GM23248 (cell line): ENCODE results near the gene PDXDC1. TPM values are rescaled to one million over a fixed set of nuclear protein-coding genes. Genes with fewer than 3 reads are reported as not detected.
"Not testable (repeated sequence)": the region's sequence is repeated elsewhere in the genome, so short reads cannot be mapped to it uniquely, and the experiment has no call there.

ENCODE experiments used
- DNase-seq: peaks from one replicate; pipeline ENCODE4 v3.0.0-alpha.2; 2015
- H2AFZ ChIP-seq: fragments of 200-600 bp; sonication (generic); 2 replicates; pipeline ENCODE4 v1.6.1; 2016; ENCODE audit warnings: antibody characterized with exemption
- H3F3A ChIP-seq: fragments of 200-600 bp; sonication (generic); 2 replicates; pipeline ENCODE4 v1.6.1; 2016; ENCODE audit warnings: mild to moderate bottlenecking, antibody characterized with exemption, mixed run types; ENCODE audit not compliant: insufficient read depth
- H3K27ac ChIP-seq: fragments of 200-600 bp; sonication (generic); 2 replicates; pipeline ENCODE4 v1.5.1; 2016; ENCODE audit warnings: mild to moderate bottlenecking
- H3K27me3 ChIP-seq: fragments of 200-600 bp; sonication (generic); replicated peaks from 2 replicates; pipeline ENCODE4 v1.6.1; 2016; ENCODE audit warnings: mild to moderate bottlenecking; ENCODE audit not compliant: insufficient read depth
- H3K36me3 ChIP-seq: fragments of 200-600 bp; sonication (generic); 2 replicates; pipeline ENCODE4 v1.6.1; 2016; ENCODE audit warnings: low read depth, mild to moderate bottlenecking
- H3K4me1 ChIP-seq: fragments of 200-600 bp; sonication (generic); 2 replicates; pipeline ENCODE4 v1.6.1; 2016; ENCODE audit warnings: mild to moderate bottlenecking; ENCODE audit not compliant: insufficient read depth
- H3K4me2 ChIP-seq: fragments of 200-600 bp; sonication (generic); one replicate; pipeline ENCODE4 v1.6.1; 2016; ENCODE audit warnings: mild to moderate bottlenecking; ENCODE audit not compliant: unreplicated experiment
- H3K4me3 ChIP-seq: fragments of 200-600 bp; sonication (generic); 2 replicates; pipeline ENCODE4 v1.5.1; 2016; ENCODE audit warnings: mild to moderate bottlenecking
- H3K79me2 ChIP-seq: fragments of 200-600 bp; sonication (generic); 2 replicates; pipeline ENCODE4 v1.6.1; 2016; ENCODE audit warnings: mild to moderate bottlenecking; ENCODE audit not compliant: insufficient read depth
- H3K9ac ChIP-seq: fragments of 200-600 bp; sonication (generic); 2 replicates; pipeline ENCODE4 v1.6.1; 2016; ENCODE audit warnings: mild to moderate bottlenecking
- H3K9me2 ChIP-seq: fragments of 200-600 bp; sonication (generic); 2 replicates; pipeline ENCODE4 v1.6.1; 2016; ENCODE audit warnings: mixed run types, mild to moderate bottlenecking, moderate library complexity; ENCODE audit not compliant: insufficient read depth
- H3K9me3 ChIP-seq: fragments of 200-600 bp; sonication (generic); one replicate; pipeline ENCODE4 v1.6.1; 2017; ENCODE audit warnings: low read depth
- H4K20me1 ChIP-seq: fragments of 200-600 bp; sonication (generic); 2 replicates; pipeline ENCODE4 v1.6.0; 2016; ENCODE audit not compliant: insufficient read depth
- EZH2 ChIP-seq: fragments of 200-600 bp; sonication (generic); IDR thresholded peaks from 2 replicates; pipeline ENCODE4 v1.6.1; 2018; ENCODE audit warnings: antibody characterized with exemption, mild to moderate bottlenecking; ENCODE audit not compliant: insufficient read depth, poor library complexity, severe bottlenecking
- EZH2phosphoT487 ChIP-seq: fragments of 200-600 bp; sonication (generic); IDR thresholded peaks from 2 replicates; pipeline ENCODE4 v1.6.1; 2018; ENCODE audit warnings: antibody characterized with exemption, moderate library complexity, mild to moderate bottlenecking, low read depth; ENCODE audit not compliant: insufficient read depth
- WGBS, 2 experiments: methylation state at CpG; one replicate each; pipeline ENCODE4 v1.1.6; 2015 to 2017; ENCODE audit warnings: low lambda C conversion rate in 2 of 2, low coverage in 1 of 2; ENCODE audit errors: missing lambda C conversion rate in 2 of 2; 5-methylcytosine and 5-hydroxymethylcytosine counted together
- in situ Hi-C: fragments of 300-500 bp; cut with MboI; formaldehyde crosslinking; loops from 2 replicates; pipeline ENCODE4 v1.15.0; 2020
- polyA plus RNA-seq: library from polyadenylated mRNA; unstranded; fragments of >200 nt; fragmentation: Nextera tagmentation; extraction: Ambion mirVana; gene quantifications from 2 replicates; pipeline ENCODE4 v1.2.1, GENCODE V29; 2016
- total RNA-seq: library from RNA; depleted of rRNA; stranded (reverse); fragments of >200 nt; shearing (Covaris generic); gene quantifications from 2 replicates; pipeline ENCODE4 v1.2.3, GENCODE V29; 2014

PDXDC1 gene
- total and polyA plus RNA-seq, 2 experiments from 2014 or later: 61.1 to 63.9 TPM

DNA sequence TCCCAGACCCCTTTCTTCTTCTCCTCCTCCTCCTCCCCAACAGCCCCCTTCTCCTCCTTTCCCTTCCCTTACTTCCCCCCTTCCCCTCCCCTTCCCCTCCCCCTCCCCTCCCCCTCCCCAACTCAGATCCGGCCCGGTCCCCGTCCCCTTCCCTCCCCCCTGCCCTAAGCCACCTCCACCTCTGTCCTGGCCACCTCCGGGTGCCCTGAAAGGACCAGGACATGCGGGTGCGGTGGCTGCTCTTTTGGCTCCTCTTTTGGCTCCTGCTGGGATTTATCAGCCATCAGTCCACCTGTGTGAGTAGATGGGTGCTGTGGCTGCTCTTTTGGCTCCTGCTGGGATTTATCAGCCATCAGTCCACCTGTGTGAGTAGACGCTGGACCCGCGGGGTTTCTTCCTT, 36.8 kb upstream of the PDXDC1 start:
- H3F3A ChIP-seq, H3K9me3 ChIP-seq, H3K27me3 ChIP-seq, H4K20me1 ChIP-seq, in situ Hi-C loops, H3K36me3 ChIP-seq, H3K27ac ChIP-seq, H2AFZ ChIP-seq, H3K4me1 ChIP-seq, H3K9ac ChIP-seq, H3K9me2 ChIP-seq, H3K4me2 ChIP-seq, DNase-seq, H3K79me2 ChIP-seq, H3K4me3 ChIP-seq: not testable (repeated sequence)
- 60 to 83% methylated on average over 3 to 6 of the region's 9 CpGs for WGBS, 2 experiments

DNA sequence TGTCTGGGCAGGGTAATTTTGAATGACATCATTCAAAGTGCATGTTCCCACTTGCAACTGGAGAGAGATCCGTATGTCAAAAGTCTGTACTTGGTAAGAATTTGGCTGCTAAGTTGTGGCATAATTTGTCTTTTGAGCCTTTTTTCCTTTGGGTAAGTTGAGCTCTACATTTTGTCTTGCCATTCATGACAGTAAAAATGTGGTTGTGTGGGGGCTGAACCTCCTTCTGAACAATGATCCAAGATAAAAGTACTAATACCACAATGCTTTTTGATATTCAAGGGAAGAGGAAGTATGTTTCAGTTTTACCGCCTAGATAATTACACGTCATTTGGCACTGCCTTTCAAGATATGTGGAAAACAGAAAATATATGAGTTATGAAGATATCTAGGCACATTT, 32.1 kb upstream of the PDXDC1 start:
- H3K9me2 ChIP-seq, H2AFZ ChIP-seq, H3K36me3 ChIP-seq, H3K9me3 ChIP-seq, H3K79me2 ChIP-seq, in situ Hi-C loops, H3F3A ChIP-seq, H3K27ac ChIP-seq, DNase-seq, H3K9ac ChIP-seq, H3K4me2 ChIP-seq, H4K20me1 ChIP-seq, H3K27me3 ChIP-seq, H3K4me3 ChIP-seq, H3K4me1 ChIP-seq: not testable (repeated sequence)
- 56 to 62% methylated on average over 3 of the region's 3 CpGs for WGBS, 2 experiments

DNA sequence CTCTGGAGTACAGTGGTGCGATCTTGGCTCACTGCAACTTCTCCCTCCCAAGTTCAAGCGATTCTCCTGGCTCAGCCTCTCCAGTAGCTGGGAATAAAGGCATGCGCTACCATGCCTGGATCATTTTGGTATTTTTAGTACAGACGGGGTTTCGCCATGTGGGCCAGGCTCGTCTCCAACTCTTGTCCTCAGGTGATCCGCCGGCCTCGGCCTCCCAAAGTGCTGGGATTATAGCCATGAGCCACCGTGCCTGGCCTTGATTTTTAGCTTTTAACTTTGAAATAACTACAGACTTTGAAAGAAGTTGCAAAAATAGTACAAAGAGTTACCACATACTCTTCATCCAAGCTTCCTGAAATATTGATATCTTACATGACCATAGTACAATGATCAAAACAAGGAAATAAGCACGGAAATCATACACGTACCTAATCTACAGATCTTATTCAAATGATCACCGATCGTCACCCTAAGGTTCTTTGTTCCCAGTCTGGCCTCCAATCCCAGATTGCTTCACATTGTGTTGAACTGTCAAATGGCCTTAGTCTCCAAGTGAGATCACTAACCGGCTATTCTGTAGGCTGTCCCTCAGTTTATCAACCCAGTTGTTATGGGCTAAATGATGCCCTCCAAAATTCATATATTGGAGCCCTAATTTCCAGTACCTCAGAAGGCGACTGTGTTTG, 19.1 kb upstream of the PDXDC1 start:
- WGBS, 2 experiments: 60 to 65% methylated on average over 16 of the region's 16 CpGs
- no peaks in the 10 kb centered on the region for H3F3A ChIP-seq
- H3K4me3 ChIP-seq: no peak overlapping the region
- no peak for DNase-seq
- no peak overlapping the region for H3K4me2 ChIP-seq
- H3K79me2 ChIP-seq: no peaks in the 10 kb centered on the region
- H4K20me1 ChIP-seq: no peaks in the 10 kb centered on the region
- H3K36me3 ChIP-seq: no peaks in the 10 kb centered on the region
- no peaks in the 10 kb centered on the region for H3K4me1 ChIP-seq
- H3K27me3 ChIP-seq: no peaks in the 10 kb centered on the region
- no peak for TF ChIP-seq EZH2phosphoT487
- no peak overlapping the region for H3K27ac ChIP-seq
- H3K9me3 ChIP-seq: no peaks in the 10 kb centered on the region
- H3K9me2 ChIP-seq: no peaks in the 10 kb centered on the region
- no peak overlapping the region for H2AFZ ChIP-seq
- in situ Hi-C loops: no loop called here
- no peak overlapping the region for H3K9ac ChIP-seq

DNA sequence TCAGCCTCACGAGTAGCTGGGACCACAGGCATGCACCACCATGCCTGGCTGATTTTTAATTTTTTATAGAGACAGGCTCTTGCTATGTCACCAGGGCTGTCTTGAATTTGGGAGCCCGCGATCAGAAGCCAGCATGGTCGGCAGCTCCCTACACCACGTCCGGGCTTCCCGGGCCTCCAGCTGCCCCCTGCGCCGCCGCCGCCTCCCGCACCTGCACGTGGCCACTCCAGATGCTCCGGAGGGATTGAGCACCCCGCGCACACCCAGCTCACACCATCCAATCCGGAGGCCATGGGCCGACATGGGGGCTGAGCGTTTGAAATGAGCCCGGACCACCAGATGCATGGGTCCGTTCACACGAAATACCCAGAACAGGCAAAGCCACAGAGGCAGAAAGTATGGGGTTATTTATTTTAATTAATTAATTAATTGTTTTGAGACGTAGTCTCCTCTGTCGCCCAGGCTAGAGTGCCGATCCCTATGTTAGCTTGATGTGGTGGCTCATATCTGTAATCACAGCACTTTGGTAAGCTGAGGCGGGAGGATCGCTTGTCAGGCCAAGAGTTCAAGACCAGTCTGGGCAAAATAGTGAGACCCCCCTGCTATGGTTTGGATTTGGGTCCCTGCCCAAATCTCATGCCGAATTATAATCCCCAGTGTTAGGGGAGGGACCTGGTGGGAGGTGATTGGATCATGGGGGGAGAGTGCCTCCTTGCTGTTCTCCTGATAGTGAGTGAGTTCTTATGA, 17.1 kb upstream of the PDXDC1 start:
- Histone ChIP-seq H3K9ac (no peak overlapping the region), H3K4me2 (no peak overlapping the region), H3K4me1 (no peaks in the 10 kb centered on the region), H3K79me2 (no peaks in the 10 kb centered on the region), H3K9me2 (no peaks in the 10 kb centered on the region), H4K20me1 (no peaks in the 10 kb centered on the region), H3K9me3 (no peaks in the 10 kb centered on the region), H3F3A (no peaks in the 10 kb centered on the region), H3K4me3 (no peak overlapping the region), H2AFZ (no peak overlapping the region), H3K36me3 (no peaks in the 10 kb centered on the region), H3K27ac (no peak overlapping the region), H3K27me3 (no peaks in the 10 kb centered on the region)
- no peak for DNase-seq
- TF ChIP-seq EZH2: no peak
- TF ChIP-seq EZH2phosphoT487: no peak
- 91 to 95% methylated on average over 28 of the region's 28 CpGs for WGBS, 2 experiments
- in situ Hi-C loops: no loop called here

DNA sequence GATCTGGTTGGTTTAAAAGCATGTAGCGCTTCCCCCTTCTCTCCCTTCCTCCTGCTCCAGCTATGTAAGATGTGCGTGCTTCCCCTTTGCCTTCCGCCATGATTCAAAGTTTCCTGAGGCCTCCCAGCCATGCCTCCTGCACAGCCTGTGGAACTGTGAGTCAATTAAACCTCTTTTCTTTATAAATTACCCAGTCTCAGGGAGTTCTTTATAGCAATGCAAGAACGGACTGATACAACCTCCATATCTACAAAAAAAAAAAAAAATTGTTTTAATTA, 16.6 kb upstream of the PDXDC1 start:
- Histone ChIP-seq H3K9ac (no peak overlapping the region), H3K4me2 (no peak overlapping the region), H3K79me2 (no peaks in the 10 kb centered on the region), H3K4me3 (no peak overlapping the region), H2AFZ (no peak overlapping the region), H3K9me2 (no peaks in the 10 kb centered on the region), H3K27ac (no peak overlapping the region), H3K9me3 (no peaks in the 10 kb centered on the region), H3F3A (no peaks in the 10 kb centered on the region), H3K4me1 (no peaks in the 10 kb centered on the region), H4K20me1 (no peaks in the 10 kb centered on the region), H3K36me3 (no peaks in the 10 kb centered on the region), H3K27me3 (no peaks in the 10 kb centered on the region)
- TF ChIP-seq EZH2phosphoT487 (no peak), EZH2 (no peak)
- 89 to 91% methylated on average over 4 of the region's 4 CpGs for WGBS, 2 experiments
- no peak for DNase-seq
- in situ Hi-C loops: no loop called here
